ENCODE data around the gene PTPRN2.

PTPRN2 gene

DNA sequence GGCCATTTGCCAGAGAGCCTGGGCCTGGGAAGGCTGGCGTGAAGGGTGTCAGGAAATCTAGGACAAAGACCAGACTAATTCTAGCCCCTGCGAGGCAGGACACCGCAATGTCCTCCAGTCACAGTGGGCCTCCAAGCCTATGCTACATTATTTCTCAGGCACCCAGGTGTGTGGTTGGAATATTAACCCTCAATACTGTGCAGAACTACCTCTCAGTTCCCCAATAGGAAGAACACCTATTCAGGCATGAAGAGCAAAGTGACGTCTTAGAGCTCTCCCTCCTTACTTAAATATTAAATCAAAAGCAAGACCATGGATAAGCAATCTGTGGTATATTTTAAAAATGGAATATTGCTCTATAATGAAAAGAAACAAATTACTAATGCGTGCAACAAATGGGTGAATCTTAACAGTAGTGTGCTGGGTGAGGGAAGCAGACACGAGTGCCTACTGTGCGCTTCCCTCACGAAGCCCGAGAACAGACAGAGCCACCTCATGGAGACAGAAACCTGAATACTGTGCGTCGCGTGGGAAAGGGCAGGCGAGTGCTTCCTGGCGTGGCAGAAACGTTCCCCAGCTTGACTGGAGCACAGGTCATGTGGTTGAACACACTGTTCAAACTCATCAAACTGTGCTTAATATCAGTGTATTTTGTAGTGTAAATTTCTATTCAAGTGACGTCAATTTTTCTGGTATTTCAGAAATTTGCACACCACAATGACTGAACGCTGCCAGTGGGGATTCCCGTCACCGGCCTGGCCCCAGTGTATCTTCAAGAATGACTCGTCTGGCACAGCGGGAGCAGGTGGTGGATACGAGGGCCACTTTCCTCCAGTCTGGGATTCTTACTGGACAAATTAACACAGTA is 15.5 kb upstream of the PTPRN2 start:
- no peak for DNase-seq

DNA sequence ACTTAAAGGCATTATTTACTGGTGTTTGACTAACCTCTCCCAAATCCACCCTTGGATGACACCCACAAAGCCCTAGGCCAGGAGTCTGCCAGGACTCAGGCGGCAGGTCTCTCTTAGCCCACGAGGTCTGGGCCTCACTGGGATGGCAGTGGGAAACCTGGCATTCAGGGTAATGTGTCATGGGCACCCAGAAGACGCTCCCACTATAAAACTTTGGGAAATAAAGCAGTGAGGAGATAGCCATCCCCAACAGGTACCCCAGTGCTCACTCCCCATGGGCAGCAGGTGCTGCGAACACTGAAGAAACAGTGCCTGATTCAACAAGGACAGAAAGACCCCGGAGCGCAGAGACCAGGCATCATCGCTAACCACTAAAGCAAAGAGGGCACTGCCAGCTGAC is 14.4 kb upstream of the PTPRN2 start:
- no peak for DNase-seq

DNA sequence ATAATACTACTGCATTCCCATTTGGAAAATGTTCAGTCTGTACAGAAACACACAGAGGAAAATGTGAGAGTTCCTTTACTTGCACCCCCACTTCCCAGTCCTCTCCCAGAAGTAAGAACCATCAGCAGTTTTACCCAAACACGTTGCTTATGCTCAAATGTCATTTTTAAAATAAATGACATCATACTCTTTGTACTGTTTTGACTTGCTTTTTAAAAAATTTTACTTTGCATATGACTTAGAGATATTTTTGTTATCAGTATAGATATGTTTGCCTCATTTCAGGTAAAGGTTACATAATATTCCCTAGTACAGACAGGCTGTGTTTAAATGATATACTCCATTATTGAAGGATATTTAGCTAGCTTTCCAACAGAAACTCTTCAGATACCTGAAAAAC is 13.5 kb upstream of the PTPRN2 start:
- DNase-seq = no peak

DNA sequence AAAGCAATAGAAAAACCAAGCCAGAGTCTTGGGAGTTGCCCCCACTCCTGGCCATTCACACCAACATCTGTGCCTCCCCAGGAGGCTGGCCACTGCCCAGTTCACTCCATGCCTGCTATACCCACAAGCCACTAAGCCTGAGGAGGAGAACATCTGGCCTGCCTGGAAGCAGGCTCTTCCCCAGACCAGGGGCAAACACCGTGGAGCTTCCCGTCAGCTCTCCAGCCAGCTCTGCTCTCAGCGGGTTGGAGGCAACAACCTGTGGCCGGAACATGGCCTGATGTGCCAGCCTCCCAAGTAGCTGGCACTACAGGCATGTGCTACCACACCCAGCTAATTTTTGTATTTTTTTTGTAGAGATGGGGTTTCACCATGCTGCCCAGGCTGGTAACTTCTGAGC is 9.1 kb upstream of the PTPRN2 start:
- no peak for DNase-seq

DNA sequence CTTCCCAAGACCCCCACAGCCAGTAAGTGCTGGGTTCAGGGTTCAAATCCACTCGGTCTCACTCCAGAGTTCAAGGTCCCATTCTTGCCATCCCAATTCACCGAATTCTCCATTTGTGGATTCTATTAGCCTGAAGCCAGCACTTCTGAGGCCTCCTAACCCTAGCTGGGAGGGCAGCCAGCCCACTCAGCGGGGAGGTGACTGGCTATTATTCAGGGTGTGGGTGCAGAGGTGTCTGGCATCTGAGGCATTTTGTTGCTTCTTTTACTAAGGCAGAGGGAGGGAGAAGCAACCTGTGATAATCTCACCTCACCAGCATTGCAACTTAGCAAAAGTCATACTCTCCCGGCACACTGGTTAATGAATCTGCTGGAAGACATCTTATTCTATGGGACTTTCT is 8.7 kb upstream of the PTPRN2 start:
- no peak for DNase-seq

DNA sequence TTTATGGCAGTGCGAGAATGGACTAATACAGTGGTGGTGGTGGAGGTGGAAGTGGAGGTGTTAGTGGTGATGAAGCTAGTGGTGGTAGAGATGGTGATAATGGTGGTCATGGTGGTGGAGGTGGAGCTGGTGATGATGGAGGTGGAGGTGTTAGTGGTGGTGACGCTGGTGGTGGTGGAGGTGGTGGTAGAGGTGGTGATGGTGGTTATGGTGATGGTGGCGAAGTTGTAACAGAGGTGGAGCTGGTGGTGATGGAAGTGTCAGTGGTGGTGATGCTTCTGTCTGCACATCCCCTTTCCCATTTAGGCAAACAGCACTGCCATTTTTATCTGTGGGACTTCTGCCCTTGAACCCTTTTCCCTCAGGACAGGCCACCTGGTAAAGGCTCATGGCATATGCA is 7.4 kb upstream of the PTPRN2 start:
- no peak for DNase-seq

DNA sequence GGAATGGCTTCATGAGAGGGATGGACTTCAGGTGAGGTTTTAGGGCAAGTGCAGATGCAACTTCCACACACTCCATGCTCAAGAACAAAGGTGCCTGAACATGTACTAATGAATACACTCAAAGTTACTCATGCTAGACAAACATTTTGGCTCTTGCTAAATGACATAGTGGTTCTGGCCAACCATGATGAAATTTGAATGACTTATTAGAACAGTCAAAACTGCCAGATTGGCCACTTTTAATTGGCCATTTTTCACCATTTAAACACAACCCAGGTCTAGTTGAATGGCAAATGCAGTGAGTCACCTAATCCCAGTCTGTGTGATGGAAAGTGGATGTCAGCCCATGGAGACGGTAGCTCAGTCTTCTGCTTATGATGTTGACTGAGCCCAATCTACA is 4.9 kb upstream of the PTPRN2 start:
- no peak for DNase-seq

DNA sequence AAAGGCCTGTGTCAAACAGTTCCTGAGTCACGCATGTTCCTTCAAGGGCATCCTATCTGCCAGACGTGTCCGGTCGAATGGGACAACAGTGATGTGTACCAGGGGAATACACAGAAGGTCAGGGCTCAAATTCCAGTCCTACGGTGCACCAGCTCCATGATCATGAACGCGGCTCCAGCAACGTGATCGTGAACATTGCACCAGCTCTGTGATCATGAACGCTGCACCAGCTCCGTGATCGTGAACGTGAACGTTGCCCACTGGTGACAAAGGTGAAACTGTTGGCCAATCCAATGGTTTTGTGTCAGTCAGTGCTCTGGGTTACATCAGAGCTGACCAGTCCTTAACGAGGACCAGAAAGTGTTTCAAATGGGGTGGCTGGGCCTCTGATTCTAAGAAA is 4.3 kb upstream of the PTPRN2 start:
- no peak for DNase-seq

DNA sequence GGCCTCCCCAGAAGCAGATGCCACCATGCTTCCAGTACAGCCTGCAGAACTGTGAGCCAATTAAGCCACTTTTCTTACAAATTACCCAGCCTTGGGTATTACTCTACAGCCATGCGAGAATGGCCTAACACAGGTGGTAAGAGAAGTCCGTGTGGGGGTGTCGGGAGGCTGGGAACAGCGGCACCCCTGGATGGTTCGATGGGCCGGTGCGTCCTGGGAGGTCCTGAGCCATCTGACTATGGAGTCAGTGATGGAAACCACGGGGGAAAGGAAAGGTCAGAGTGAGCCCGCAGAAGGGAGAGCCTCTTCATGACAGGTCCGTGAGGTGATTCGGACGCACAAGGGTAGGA is 2.5 kb upstream of the PTPRN2 start:
- DNase-seq = no peak

DNA sequence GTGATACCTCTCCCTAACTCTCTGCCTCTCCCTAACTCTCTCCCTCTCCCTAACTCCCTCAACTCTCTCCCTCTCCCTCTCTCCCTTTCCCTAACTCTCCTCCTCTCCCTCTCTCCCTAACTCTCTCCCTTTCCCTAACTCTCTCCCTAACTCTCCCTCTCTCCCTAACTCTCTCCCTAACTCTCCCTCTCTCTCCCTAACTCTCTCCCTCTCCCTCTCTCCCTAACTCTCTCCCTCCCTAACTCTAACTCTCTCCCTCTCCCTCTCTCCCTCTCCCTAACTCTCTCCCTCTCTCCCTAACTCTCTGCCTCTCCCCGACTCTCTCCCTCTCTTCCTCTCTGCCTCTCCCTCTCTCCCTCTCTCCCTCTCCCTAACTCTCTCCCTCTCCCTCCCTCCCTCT is 2.0 kb upstream of the PTPRN2 start:
- no peak for DNase-seq

DNA sequence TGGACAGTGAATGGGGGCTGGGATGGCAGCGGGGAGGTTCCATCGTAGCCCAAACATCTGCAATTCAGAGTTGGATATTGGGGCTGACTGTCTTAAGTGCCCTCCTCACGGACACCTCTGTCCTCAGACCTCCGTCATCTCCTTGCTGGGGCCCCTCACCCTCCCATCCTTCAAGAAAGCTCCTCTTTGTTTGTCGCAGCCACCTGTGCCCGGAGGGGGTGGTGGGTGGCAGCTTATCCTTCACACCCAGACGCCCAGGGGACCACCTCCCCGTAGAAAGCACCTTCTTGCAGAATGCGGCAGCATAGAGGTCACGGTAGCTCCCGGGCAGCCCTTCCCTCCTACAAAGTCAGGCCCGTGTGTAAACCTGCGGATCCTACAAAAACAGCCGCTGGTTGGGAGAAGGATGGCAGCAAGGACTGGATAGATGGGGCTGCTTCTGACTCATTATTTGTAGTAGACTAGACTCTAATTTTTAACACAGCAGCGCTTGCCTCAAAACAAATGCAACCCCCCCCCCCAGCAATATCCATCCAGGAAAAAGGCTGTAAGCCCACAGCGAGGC is 1.3 kb upstream of the PTPRN2 start:
- DNase-seq = no peak

DNA sequence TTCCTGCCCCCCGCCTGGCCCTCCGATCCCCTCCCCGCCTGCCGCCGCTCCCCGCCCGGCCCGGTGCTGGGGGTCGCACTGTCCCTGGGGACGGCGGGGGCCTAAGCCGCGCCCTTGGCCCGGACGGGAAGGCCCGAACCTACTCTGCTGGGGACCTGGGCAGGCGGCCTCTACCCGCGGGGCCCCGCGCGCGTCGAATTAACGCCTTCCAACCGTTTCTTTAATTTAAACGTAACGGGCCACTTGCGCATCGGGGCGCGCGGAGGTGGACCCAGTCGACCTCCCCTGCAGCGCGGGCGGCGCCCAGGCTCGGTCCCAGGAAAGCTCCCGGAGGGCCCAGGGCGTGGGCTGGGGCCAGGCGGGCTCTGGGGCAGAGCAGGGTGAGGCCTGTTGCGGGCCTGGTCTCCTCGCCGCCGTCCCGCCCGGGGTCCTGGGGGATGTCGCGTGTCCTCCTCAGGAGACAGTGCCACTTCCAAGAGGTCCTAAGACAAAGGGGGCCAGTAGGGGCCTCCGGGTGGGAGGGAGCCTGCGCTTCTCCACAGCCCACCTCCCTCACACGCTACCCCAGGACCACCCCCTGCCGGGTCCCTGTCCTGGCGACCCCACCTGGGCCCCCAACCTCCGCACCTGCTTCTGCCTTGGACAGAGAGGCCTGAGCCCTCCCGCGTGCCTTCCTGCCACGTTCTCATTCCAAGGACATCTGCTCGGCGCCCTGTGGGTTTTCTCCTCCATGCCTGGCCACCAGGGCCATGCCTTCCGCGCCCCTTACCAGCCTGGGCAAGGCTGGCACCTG is 658 bp upstream of the PTPRN2 start:
- DNase-seq = no peak

DNA sequence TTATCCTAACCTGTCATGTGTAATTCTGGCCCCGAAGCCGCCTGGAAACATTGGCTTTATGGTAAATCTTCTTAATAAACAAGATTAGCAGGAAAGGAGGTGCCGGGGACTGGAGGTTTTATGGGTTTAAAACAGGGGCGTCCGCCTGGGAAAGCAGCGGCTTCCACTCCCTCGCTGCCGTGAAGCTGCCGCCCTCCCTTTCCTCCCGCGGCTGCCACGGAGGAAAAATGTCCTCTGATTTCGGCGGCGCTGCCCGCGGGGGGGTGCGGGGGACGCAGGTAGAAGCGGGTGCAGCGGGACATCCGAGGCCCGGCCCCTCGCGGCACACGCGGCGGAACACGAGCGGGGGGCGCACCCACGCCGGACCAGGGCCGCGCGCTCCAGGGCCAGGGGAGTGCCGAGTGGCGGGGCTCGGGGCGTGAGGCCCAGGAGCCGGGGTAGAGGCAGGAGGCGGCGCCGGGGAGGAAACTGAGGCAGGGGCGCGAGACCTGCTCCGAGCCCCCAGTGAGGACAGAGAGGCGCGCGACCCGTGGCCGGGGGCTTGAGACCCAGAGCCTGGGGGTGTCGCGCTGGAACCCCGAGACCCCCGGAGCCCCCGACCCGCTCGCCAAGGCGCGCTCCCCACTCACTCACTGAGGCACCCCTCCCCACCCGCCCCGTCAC is 993 bp downstream of the PTPRN2 start:
- no peak for DNase-seq

DNA sequence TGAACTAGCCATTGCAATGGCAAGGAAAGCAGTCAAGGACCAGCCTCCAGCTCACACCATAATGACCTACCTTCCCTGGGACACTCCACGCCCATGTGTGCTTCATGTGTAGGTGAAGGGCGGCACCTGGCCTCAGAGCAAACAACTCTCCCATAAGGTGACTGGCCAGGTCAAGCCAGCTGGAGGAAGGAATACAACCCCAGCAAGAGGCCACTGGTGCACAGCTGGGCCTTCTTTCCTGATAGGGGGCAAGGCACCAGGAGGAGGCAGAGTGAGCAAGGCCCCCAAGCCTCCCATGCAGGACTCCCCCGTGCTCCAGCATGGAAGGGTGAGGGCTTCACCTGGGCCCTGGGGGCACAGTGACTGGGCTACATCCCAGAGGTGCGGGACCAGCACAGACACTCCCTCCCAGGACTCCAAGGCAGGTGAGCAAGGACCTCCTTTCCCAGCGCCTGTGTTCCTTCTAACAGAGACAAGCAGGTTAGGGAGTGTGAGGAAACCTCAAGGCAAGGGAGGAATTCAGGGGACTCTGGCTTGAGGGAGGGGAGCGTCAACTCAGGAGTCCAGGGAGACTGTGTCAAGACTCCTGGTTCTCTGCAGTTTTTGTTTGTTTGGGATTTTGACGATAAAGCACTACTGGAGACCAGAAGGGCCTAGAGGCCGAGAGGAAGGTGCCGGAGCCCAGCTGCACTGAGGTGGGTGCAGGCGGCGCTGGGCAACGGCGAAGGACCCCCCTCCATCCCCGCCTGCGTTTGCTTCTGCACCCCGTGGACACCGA is 1.7 kb downstream of the PTPRN2 start:
- DNase-seq = no peak

DNA sequence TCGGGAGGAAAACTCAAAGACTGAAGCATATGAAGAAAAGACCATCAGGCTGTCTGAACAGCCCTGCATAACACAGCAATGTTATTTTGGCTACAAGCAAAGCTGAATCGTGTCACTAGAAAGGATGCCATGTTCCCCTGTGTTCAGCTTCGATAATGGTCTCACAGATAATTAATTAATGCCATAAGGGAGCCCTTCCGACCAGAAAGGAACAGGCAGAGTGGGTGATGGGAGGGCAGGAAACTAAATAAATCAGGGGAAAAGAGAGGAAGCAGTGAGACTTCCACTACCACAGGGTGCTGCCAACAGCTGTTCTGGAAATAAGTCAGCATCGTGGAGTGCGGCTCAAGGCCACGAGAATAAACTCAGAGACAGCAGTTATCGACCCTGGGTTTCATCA is 3.2 kb downstream of the PTPRN2 start:
- no peak for DNase-seq

DNA sequence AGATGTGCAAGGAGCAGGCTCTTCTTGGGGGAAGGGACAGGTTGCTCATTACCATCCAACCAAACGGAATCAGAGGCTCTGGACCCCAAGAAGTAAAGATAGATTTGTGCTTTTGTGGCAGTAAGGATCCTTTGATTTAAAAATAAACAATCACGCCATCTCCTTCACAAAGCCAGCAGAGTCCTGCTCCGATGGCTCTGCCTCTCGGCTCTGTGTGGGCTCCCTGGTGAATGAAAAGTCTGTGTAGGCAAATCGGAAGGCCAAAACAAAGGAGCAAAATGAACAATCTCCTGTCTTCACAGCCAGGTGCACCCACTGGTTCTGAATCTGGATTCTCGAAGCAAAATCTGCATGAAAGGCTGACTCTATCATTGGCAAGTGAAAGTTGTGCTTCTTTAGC is 3.8 kb downstream of the PTPRN2 start:
- no peak for DNase-seq

DNA sequence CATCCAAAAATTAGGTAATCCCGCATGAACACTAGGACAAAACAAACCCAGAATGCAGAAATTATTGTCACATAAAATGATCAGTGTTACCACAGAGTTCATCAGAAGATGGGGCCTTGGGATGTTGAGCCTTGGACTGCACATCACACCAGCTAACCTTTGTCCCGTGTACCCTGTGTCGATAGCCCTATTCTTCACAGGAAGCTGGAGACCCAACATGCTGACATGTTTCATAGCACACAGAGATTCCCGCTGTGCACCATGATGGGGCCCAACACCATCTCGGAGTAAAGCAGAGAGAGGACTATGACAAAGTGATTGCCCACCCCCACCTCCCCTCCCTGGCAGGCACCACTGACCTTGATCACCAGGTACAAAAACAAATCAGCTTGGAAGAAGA is 4.5 kb downstream of the PTPRN2 start:
- DNase-seq = no peak

DNA sequence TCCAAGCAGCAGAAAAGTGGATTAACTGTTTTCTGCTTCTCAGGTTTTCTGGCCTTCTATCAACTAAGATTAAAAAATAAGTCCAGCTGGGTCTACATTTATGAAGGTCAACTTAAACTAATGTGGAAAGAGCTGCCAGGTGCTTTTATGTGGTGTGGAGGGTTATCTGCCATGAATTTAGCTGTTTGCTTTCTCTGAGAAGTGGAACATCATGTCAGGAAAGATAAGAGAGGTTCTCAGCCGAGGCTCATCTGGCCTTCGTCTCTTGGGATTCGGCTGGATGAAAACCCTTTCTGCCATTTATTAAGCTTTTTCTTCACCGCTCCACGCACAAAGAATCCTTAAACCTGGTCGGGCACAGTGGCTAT is 5.5 kb downstream of the PTPRN2 start:
- no peak for DNase-seq

DNA sequence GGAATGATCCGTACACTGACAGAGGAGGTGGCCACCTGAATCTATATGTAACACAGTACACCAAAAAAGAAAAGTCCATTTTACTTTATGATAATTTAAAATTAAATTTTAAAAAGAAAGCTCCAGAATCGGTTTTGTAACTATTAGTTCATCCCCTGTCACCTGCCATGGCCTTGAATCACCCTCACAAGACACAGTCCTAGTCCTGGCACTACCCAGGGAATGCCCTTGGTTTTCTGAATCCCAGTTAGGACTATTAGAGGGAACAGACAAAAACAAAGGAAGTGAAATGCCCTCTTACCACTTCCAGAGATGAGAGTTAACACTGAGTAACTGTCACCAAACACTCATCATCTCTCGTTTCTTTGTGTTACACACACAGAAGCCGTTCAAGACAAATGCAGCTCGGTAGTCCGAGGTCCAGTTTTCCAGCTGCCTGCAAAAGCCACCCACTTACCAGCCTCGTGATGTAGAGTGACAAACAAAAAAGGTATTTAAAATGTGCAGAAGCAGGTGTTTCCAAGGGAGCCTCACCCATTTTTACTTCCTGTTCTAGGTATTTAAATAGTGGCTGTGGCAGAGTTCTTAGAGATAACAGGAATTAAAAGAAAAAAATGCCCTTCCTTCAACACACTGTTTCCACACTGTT is 6.1 kb downstream of the PTPRN2 start:
- DNase-seq = no peak

DNA sequence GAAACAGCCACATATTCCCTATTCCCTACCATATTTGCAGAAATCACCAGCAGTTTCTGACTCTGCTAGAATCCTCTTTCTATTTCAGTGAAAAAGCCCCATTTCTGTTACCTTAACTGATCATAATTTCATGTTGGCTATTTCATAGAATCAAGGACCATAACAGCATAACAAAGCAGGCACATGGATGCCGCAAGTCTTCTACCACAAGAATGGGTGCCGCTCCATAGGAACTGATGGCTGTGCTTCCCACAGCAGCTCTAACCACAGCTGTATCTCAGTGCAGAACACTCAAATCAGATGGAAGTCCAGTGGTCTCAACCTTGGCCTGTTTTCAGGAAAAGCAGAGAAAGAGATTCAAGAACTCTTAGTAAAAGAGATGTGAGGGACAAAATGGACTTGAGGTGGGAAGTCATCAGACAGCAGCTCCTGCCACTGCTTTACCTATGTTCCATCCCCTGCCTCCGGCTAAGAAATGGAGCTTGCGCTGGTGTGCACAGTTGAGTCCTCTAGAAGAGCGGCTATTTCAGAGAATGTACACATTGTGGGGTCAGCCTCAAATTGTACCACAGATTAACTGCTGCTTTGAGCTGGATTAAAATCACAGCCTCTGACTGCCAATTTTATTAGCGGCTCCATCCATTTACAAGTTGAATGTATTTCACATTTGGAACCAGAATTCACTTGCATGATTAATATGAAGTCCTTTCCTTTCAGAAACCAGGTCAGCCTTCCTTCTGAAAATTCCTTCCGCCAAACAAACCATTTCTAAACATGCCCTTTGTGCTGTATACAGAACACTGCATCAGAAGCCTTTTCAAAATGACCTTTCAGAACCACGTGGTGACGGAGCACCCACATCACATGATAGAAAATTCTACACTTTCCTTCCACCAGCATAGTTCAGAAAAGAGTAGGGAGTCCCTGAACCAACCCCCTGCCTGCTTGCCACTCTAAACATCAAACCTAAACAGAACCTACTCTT is 7.7 kb downstream of the PTPRN2 start:
- DNase-seq = no peak
